Measurements from ENCODE around the gene FOXQ1. TPM values are rescaled to one million over a fixed set of nuclear protein-coding genes. Genes with fewer than 3 reads are reported as not detected.

FOXQ1 gene
- total RNA-seq, 1 experiment from 2014 or later, result 0.52 TPM

GRCh38 chr6:1363298-1363697 lies 51.4 kb downstream of the FOXQ1 start:
- DNase-seq (ENCODE audit: low spot score), result no peak

- DNase-seq (ENCODE audit: low spot score), result no peak
Observed at GRCh38 chr6:1363729-1364572, 52.1 kb downstream of the FOXQ1 start.

Other genes starting within 250 kb of the FOXQ1 start
- 18.3 and 21.5 TPM in 2 replicates for gene FOXF2, start 77.5 kb downstream of the FOXQ1 start, total RNA-seq (2014; rRNA removed; shearing (Covaris generic))